GM18519 (cell line): ENCODE data around the gene LGR6.
"Not testable (repeated sequence)": the region's sequence is repeated elsewhere in the genome, so short reads cannot be mapped to it uniquely, and the experiment has no call there.

Experiments used
- ATAC-seq: cut with Tn5 transposase; IDR thresholded peaks from one replicate; pipeline ENCODE4 v1.9.1; 2021; ENCODE audit warnings: mild to moderate bottlenecking, moderate library complexity; ENCODE audit not compliant: unreplicated experiment, low FRiP score

LGR6 gene

DNA sequence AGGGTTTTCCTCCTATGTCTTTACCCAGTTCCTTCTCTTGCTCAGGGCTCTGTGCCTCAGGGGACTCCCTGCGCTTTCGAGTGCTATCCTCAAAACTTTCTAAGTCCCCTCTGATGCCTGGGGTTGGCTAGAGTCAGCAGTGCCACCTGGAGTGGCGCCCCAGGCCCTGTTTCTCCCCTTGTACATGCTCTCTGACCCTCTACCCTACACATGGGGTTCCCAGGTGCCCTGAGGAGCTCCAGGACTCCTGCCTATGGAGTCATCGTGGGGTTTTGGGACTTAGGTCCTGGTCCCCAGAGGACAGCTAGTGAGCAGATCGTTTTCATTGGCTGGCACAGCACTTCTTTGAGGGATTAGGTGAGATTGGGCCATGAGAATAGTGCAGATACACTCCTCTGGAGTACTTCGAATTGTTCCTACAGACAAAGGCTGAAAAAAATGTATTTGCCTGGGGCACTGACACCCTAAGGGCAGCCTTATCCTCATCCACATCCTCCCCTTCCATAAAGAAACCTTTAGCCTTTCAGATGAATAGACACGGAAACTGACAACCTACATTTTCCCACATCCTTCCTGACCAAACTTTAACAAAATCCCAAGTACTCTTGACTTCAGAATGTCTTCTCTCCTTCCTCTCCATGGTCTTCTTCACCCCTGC lies 41.5 kb downstream of the LGR6 start:
- no peak for ATAC-seq

DNA sequence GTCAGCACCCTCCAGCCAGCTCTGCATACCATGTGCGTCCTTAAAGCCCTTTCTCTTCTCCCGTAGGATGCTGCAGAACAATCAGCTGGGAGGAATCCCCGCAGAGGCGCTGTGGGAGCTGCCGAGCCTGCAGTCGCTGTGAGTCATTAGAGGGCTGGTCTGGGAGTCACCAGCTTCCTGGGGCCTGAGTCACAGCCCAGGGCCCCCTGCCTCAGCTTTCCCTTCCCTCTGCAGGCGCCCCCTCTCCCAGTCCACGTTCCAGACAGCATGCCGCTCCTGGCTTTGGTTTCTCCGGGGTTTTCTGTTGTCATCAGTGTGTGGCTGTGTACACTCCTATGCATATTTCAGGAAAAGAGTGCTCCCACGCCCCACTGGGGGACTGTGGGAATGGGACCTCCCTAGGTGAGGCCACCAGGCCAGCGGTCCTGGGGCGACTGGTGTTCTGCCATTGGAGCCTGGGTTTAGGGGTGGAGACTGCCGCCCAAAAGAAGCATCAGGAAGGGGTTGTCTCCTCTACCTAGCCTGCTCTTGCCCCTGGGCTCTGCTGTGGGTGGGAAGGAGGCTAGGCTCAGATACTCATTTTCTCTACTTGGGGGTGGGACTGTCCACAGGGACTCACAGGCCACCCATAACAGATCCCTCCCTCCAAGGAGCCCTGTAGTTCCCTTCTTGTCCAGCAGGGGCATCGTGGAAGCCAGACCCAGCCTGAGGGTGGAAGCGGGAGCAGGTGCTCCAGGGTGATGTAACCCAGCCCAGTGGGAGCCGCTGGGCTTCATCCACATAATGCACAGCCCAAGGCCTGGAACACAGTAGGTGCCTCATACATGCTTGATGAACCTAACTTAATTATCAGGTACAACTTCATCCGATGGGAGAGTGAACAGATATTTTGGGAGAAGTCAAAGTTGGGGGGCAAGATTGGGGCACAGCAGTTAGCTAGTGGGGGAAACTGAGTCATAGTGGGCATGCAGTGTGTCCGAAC lies 42.5 kb downstream of the LGR6 start:
- no peak for ATAC-seq

DNA sequence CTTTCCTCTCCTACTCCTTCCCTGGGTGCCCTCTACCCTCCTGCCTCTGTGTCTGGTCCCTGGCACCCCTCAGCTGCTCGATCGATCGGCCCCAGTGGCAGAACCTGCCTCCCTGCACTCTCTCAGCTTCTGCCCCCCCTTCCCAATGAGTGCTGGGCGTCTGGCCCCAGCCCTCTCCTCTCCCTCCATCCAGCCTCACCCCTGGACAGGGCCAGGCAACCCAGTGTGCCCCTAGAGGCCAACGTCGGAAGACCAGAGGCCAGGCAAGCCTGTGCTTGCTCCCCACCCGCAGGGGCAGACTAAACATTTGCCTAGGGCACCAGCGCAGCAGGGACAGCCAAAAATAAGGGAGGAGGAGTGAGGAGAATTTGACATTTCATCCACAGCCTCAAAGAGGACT lies 43.5 kb downstream of the LGR6 start:
- ATAC-seq: no peak

DNA sequence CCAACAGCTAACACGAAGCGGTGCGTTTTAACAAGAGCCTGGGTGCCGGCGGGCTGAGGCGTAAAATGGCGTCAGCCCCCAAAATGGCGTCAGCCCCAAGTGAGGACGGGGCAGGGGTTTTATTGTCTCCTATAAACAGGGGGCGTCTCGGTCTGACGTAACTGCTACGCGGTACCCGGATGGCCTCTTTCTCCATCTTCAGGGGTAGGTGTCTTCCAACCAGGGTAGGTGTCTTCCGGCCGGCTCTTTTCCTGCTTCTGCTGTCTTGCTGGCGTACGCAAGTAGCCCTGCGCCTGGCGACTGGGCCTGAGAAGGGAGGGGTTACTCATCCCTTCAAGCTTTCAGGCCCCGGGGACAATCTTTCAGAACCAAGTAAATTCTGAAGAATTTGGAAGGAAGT lies 45.3 kb downstream of the LGR6 start:
- ATAC-seq: no peak

DNA sequence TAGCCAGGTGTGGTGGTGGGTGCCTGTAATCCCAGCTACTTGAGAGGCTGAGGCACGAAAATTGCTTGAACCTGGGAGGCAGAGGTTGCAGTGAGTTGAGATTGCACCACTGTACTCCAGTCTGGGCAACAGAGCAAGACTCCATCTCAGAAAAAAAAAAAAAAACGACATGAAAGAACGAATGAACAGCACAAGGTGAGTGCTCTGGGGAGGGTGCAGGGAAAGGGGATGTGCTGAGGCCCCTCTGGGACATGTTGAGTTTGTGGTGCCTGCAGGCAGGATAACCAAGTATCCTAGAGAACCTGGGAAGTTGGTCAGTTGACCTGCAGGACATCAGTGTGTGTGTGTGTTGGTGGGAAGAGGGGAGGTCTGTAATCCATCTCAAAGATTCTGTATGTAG lies 46.6 kb downstream of the LGR6 start:
- not testable (repeated sequence) for ATAC-seq

DNA sequence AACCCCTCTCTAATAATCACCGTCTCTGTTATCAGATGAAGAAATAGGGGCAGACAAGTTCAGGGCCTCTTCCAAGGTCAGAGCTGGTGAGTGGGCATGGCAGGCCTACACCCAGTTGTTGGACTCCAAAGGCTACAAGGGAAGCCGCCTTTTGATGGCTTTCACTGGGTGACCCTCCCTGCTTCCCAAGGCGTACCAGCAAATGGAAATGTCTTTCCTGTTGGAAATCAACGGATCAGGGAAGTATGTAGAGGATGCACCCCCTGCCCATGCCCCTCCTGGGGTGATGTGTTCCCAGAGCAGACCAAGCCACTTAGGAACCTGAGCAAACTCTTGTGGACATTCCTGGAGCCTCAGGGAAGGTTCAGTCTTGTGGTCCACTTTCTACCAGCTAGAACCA lies 47.4 kb downstream of the LGR6 start:
- ATAC-seq: no peak

DNA sequence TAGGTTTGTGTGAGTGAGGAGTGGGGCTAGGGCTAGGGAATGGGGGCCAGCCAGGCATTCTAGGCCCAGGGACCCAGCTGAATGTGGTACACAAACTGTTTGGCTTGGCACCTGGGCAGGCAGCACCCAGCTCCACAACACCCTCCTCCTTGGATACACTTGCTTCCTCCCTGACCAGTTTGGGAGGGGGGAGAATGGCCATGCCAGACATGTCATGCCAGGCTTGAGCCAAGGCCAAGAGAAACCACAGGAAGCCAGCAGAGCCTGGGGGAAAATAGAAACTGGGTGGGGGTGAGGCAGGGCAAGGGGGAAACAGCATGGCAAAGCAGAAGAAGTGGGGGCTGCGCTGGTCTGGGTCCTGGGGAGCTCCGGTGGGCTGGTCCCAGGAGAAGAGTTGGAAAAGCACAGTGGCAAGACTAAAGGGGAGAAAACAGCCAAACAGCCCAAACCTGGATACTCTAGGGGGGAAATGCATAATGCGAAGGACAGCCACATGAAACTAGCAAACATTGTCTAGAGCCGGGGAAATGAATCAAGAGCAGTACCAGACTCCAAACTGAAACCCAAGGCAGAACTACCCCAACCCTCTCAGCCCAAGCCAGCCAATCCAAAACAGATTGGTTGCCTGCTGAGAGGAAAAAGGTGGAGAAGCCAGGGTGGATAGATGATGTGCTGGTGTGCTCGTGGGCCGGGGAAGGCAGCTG lies 47.9 kb downstream of the LGR6 start:
- no peak for ATAC-seq

DNA sequence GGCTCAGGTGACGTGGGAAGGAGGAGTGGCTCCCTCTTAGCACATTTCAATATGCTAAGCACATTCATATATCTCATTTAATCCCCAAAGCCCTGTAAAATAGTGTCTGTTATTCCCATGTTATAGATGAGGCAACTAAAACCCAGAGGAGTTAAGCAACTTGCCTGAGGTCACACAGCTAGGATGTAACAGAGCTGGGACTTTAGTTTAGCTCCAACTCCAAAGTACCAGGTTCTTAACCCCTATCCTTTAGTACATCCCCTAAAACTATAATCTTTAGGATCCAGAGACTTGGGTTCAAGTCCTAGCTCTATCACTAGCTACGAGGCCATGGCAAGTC lies 48.5 kb downstream of the LGR6 start:
- no peak for ATAC-seq

DNA sequence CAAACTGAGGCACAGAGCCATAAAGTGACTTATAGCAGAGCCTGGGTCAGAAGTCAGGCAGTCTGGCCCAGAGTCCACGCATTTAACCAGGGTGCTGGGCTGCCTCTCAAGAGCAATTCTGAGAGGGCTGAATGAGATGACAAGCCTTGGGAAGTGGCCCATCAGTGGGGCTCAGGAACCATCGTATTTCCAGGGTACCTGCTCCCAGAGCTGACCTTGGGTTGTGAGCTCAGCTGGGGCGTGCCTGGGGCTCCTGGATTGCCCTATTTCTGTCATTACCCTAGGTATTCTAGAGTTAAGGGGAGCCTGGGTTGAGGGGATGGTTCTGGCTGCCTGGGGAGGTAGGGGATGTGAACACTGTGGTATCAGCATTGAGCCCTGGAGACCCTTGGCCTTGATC lies 49.4 kb downstream of the LGR6 start:
- ATAC-seq: no peak

DNA sequence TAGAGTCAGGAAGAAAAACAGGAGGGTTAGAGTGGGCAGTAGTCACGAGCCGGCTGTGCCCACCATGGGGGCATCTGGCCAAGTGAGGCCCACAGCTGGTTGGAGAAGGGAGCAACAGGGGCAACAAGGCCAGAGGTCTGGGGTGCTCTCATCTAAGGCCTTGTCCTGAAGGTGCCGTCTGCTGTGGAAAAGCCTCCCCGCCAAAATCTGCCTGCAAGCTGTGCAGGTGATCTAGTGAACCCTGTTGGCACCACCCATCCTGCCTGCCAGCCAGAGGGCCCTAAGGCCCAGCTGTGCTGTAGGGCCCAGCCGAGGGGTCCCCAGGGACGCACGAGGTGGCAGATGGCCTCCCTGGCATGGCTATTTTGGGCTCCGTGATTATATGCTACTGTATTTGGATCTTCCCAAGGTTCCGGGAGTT lies 51.3 kb downstream of the LGR6 start:
- no peak for ATAC-seq

DNA sequence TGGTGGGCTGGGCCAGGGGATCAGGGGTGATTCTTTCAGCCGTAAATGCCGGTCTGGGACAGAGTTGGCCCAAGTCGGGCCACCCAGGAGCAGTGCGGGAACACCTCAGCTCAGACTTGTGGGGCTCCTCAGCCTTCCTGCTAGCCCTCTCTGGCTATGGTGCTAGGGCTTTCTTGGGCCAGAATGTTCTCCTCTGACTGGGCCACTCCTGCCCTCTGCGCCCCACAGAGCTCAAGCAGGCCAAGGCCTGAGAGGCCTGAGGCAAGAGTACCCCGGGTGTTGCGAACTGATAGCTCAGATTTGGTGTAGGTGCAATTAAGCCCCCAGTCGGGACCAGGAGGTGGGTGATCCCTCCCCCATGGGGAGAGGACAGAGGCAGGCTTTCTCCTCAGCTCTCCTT lies 51.8 kb downstream of the LGR6 start:
- no peak for ATAC-seq

DNA sequence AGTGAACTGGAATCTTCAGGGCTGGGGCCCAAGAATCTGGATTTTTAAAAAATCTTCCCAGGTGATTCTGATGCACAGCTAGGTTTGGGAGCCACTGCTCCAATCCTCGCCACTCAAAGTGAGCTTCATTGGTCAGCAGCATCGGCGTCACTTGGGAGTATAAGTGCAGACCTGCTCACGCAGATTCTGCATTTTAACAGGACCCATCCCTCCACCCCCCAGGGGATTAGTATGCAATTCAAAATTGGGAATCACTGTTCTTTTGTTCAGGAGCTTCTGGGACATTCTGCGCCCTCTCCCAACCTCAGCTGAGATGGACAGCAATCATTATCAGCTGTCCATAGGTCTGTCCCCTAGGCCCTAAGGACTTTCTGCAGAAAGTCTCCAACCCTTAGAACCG lies 53.5 kb downstream of the LGR6 start:
- ATAC-seq: no peak

DNA sequence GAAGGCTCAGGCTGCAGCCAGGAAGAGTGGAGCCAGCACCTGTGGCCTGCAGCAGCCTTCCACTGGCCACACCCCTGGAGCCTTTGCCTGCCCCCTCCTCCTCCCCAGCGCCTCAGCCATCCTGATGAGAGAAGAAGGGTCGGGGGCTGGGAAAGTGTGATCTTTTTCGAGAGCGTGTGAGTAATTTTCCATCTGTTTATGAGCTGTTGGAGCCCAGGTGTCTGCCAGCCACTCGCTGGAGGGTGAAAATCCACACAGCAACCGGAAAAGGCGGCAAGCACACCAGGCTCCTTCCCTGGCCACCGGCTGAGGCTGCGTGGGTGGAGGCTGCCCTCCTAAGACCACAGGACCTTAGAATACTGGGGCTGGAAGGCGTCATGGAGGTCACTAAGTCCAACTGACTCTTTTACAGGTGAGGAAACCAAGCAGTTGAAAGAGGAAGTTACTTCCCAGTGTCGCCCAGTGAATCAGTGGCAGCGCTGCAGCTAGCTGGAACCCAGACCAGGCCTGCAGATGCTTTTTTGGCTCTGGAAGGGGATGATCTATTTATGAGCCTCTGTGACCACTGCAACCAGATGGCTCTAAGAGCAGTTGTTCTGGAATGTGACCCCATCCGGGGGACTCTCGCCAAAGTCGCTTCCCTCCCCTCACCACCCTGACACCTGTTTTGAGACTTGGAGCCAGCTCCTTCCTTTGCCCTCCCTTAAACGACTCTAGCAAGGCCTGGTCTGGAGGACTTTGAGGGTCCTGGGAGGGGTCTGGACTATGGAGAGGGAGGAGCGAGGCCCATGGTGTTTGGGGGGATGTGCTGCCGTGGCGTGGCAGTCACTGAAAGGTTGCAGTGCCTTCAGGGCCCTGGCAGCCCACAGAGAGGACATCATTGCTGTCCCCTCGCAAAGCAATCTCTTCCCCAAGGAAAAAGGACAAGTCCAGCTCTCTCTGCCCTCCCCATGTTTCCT lies 54.5 kb downstream of the LGR6 start:
- no peak for ATAC-seq

DNA sequence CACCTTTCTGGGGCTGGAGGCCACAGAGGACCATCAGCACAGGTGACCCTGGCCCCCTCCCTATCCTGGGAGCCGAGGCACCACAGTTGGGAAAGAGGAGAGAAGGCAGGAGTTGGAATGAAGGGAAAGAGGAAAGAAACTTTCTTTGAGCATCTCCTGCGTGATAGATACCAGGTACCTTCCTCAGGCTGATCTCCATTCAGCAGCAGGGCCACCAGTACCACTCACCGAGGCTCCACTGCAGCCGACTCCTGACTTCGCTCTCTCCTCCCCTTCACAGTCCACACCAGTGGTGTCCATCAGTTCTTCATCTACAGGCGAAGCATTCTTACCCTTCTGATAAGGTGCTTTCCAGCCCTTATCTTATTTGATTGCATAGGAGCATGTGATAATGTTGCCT lies 55.3 kb downstream of the LGR6 start:
- ATAC-seq: no peak

DNA sequence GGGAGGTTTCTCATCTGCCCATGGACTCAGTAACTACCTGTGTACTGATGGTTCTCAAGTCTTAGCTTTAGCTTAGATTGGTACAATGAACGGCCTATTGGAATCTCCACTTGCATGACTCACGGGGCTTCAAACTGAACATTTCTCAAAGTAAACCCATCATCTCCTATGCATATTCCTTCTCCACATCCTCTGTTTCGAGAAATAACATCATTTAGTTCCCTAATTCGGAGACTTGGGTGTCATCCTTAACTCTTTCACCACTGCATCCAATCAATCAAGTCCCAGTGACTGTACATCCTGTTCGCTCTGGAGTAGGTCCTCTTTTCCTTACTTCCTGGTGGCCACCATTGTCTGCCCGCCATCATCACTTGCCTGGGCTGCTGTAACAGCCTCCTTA lies 55.8 kb downstream of the LGR6 start:
- no peak for ATAC-seq

DNA sequence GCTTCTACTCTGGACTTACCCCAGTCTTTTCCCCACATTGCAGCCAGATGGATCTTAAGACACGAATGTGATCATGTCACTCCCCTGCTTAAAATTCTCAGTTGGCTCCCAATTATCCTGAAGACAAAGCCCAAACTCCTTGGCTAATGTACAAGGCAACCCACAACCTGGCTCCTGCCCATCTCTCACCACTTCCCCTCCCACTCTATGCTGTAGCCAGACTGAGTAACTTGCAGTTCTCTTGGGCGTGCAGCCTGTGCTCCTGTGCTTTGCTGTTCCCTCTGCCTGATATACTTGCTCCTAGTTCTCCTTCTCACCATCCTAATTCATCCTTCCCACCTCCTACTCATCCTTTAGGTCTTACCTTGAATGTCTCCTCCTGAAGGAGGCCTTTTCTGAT lies 56.2 kb downstream of the LGR6 start:
- no peak for ATAC-seq

DNA sequence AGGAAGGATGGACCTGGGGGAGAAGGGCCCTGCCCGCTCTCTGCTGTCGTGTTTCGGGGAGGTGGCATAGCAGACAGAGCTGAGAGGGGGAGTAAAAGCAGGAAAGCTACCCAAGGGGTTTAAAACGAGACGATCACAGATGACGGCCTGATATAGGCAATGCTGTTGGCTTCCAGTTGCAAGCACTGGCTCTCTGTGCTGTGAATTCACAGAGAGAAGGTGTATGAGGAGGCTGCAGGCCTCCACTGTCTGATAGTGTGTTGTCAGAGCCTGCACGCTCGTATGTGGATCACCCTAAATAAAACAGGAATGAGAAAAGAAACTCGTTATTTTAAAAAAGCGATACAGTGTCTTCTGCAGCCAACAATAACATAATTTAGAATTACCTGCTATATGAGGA lies 57.4 kb downstream of the LGR6 start:
- no peak for ATAC-seq

DNA sequence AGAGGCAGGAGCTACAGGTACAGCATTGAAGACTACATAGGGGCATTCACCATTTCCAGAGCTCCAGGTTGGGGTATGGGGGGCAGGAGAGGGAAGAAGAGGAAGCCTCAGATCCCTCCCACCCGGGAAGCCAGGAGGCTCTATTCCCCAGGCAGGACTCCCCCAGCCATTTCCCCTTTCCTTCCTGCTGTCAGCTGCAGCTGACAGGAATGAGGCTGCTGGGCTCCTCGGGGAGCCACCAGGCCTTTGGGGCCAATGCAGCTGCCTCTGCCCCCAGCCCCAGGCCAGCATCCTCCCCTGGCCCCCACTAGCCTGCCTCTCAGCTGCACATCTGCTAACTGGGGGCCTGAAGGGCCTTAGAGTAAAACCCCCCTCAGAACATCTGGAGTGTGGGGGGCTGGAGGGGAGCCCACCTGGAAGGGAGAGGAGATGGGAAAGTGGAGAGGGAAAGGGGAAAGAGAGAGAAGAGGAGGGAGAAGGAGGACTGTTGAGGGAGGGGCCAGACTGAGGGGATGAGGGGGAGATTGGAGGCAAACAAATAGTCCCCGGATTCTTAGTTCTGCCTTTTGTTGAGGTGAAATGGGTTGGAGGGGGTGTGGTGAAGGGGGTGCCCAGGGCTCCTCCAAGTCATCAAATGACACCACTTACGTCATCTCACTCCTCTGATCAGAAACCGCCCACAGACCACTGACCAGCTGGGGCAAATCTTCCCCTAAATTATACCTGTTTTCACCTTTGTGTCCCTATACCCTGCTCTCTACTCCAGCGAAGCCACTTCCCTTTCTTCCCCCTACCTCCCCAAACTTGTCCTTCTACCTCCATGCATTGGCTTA lies 58.0 kb downstream of the LGR6 start:
- no peak for ATAC-seq

DNA sequence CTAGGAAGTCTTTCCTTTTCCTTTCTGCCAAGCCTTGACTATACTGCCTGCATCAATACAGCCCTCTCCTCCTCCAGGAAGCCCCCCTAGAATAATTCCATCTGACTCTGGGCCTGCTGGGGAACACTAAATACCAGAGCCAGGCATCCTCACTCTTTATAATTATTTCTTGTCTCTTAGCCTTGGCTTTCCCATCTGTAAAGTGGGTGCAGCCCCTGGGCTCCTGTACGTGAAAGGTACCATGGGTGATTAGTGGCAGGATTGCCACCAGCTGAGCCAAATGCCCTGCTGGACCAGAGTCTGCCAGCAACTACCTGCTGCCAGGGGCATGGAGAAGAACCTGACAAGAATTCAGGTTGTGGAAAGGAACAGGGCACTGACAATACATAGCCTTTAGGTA lies 58.7 kb downstream of the LGR6 start:
- no peak for ATAC-seq
